GM12878 (cell line): ENCODE data around the gene NUMA1. TPM values are rescaled to one million over a fixed set of nuclear protein-coding genes. Genes with fewer than 3 reads are reported as not detected.

Source experiments
- ATAC-seq: fragments of 200-7000 bp; cut with Tn5 transposase; 3 replicates; pipeline ENCODE4 v1.9.1; 2020; ENCODE audit warnings: mild to moderate bottlenecking, moderate library complexity
- BruUV-seq: library from RNA; stranded (reverse); fragments of 400-500 nt; replicated peaks from 2 replicates; lab custom pipeline; 2021; lab: Mats Ljungman, UMichigan
- CTCF ChIA-PET: fragments of 300-600 bp; sonication (Branson Sonifier 250); formaldehyde crosslinking; extraction: SDS; loops from one replicate; lab custom pipeline; 2021; ENCODE audit warnings: inconsistent platforms; lab: Yijun Ruan, JAX
- POLR2A ChIA-PET: fragments of 350-600 bp; formaldehyde crosslinking; extraction: SDS; loops from one replicate; lab custom pipeline; 2021; ENCODE audit warnings: inconsistent platforms; lab: Charles Lee
- RAD21 ChIA-PET: fragments of 300-600 bp; sonication (Branson Sonifier 250); formaldehyde crosslinking; loops from one replicate; lab custom pipeline; 2023; ENCODE audit warnings: antibody characterized with exemption; ENCODE audit not compliant: unreplicated experiment; lab: Charles Lee
- SMC1A ChIA-PET: fragments of 300-600 bp; sonication (Branson Sonifier 250); formaldehyde crosslinking; loops from one replicate; lab custom pipeline; 2023; ENCODE audit not compliant: unreplicated experiment, uncharacterized antibody; lab: Charles Lee
- DNase-seq: peaks from one replicate; pipeline ENCODE4 v3.0.0-alpha.2; 2011; ENCODE audit warnings: low read depth, low spot score
- FAIRE-seq: peaks from 3 replicates; lab custom pipeline; 2011; peaks lifted over from hg19 to GRCh38; lab: Jason Lieb, UNC
- H2AFZ ChIP-seq: 2 replicates; pipeline ENCODE4 v1.6.0; 2011; ENCODE audit warnings: low read depth, low read length, control low read depth; ENCODE audit not compliant: control insufficient read depth
- H3K27ac ChIP-seq: 2 replicates; pipeline ENCODE4 v1.5.1; 2011; ENCODE audit warnings: control low read depth; ENCODE audit not compliant: control insufficient read depth, insufficient read depth
- H3K27me3 ChIP-seq, 2 experiments: replicated peaks in 1 of 2; 2 replicates each; pipeline versions ENCODE4 v1.6.0 to v1.6.1; 2011; ENCODE audit warnings: low read length in 1 of 2; ENCODE audit not compliant: control insufficient read depth in 2 of 2, insufficient read depth in 2 of 2
- H3K36me3 ChIP-seq, 2 experiments: 2 replicates each; pipeline ENCODE4 v1.5.1; 2011; ENCODE audit warnings: low read length in 1 of 2; ENCODE audit not compliant: control insufficient read depth in 2 of 2, insufficient read depth in 2 of 2
- H3K4me1 ChIP-seq: 2 replicates; pipeline ENCODE4 v1.6.1; 2011; ENCODE audit warnings: mild to moderate bottlenecking, low read length, moderate library complexity, mixed read lengths; ENCODE audit not compliant: control insufficient read depth, insufficient read depth
- H3K4me2 ChIP-seq: 2 replicates; pipeline ENCODE4 v1.6.0; 2011; ENCODE audit warnings: control low read depth; ENCODE audit not compliant: control insufficient read depth, insufficient read depth
- H3K4me3 ChIP-seq: fragments of 200-600 bp; sonication (generic); 2 replicates; pipeline ENCODE4 v1.5.1; 2016
- H3K79me2 ChIP-seq: 2 replicates; pipeline ENCODE4 v1.6.0; 2011; ENCODE audit warnings: low read length; ENCODE audit not compliant: control insufficient read depth, insufficient read depth
- H3K9ac ChIP-seq: 2 replicates; pipeline ENCODE4 v1.8.0; 2011; ENCODE audit warnings: low read length, control low read depth, mixed read lengths; ENCODE audit not compliant: control insufficient read depth, insufficient read depth
- H3K9me3 ChIP-seq: replicated peaks from 3 replicates; pipeline ENCODE4 v1.5.1; 2011; ENCODE audit warnings: mild to moderate bottlenecking, low read length; ENCODE audit not compliant: control insufficient read depth, insufficient read depth
- H4K20me1 ChIP-seq: 2 replicates; pipeline ENCODE4 v1.6.0; 2011; ENCODE audit not compliant: control insufficient read depth, insufficient read depth
- ASH2L ChIP-seq: fragments of 300-600, 200-600 bp; sonication (generic); IDR thresholded peaks from 2 replicates; pipeline ENCODE4 v1.6.1; 2017; ENCODE audit warnings: low read depth, mild to moderate bottlenecking, borderline replicate concordance
- CEBPB ChIP-seq, 2 experiments: fragments of 150-350 bp in 1 of 2; IDR thresholded peaks; 2 replicates each; pipeline ENCODE4 v1.6.1; 2012 to 2014; ENCODE audit warnings: low read depth in 2 of 2, low read length in 2 of 2, borderline replicate concordance in 1 of 2, inconsistent platforms in 1 of 2
- NR2C2 ChIP-seq: IDR thresholded peaks from 2 replicates; pipeline ENCODE4 v1.6.1; 2011; ENCODE audit warnings: borderline replicate concordance, low read depth; ENCODE audit not compliant: control insufficient read depth, insufficient read length
- NR2F1 ChIP-seq: fragments of 450-650 bp; conservative IDR thresholded peaks from 2 replicates; pipeline ENCODE4 v1.6.1; 2017; ENCODE audit warnings: mild to moderate bottlenecking
- NRF1 ChIP-seq: conservative IDR thresholded peaks from 2 replicates; pipeline ENCODE4 v1.6.1; 2011; ENCODE audit warnings: mild to moderate bottlenecking, low read depth, low read length, improper control_type of control experiment
- RBBP5 ChIP-seq: fragments of 200-600 bp; sonication (generic); conservative IDR thresholded peaks from 2 replicates; pipeline ENCODE4 v1.6.1; 2016
- TARDBP ChIP-seq: IDR thresholded peaks from 2 replicates; pipeline ENCODE4 v1.6.1; 2016; ENCODE audit warnings: borderline replicate concordance
- YBX1 ChIP-seq: fragments of 450-650 bp; IDR thresholded peaks from 2 replicates; pipeline ENCODE4 v1.6.1; 2016; ENCODE audit warnings: antibody characterized with exemption
- YY1 ChIP-seq: IDR thresholded peaks from 2 replicates; pipeline ENCODE4 v1.6.1; 2011; ENCODE audit warnings: low read depth, mild to moderate bottlenecking, low read length
- ZBED1 ChIP-seq: IDR thresholded peaks from 2 replicates; pipeline ENCODE4 v1.6.1; 2016; ENCODE audit warnings: borderline replicate concordance
- ZBTB33 ChIP-seq: fragments of 450-650 bp; IDR thresholded peaks from 2 replicates; pipeline ENCODE4 v1.6.1; 2017; ENCODE audit warnings: mild to moderate bottlenecking
- ZBTB40 ChIP-seq: fragments of 450-650 bp; IDR thresholded peaks from 2 replicates; pipeline ENCODE4 v1.6.1; 2016; ENCODE audit warnings: mild to moderate bottlenecking, moderate library complexity, borderline replicate concordance
- ZNF687 ChIP-seq: fragments of 450-650 bp; IDR thresholded peaks from 2 replicates; pipeline ENCODE4 v1.6.1; 2017; ENCODE audit warnings: mild to moderate bottlenecking, moderate library complexity
- WGBS: methylation state at CpG from one replicate; pipeline ENCODE4 v1.1.6; 2016; ENCODE audit warnings: low lambda C conversion rate; ENCODE audit not compliant: insufficient replicate concordance, insufficient coverage; ENCODE audit errors: missing lambda C conversion rate; 5-methylcytosine and 5-hydroxymethylcytosine counted together
- in situ Hi-C: fragments of 300-500 bp; cut with MboI; formaldehyde crosslinking; loops from 9 replicates; pipeline ENCODE4 v1.14.3; 2018; ENCODE audit warnings: mixed read lengths
- intact Hi-C: fragments of 100-400 bp; cut with micrococcal nuclease; formaldehyde crosslinking; loops from one replicate; pipeline ENCODE4 v1.14.2; 2022; ENCODE audit not compliant: unreplicated experiment
- polyA plus RNA-seq, 11 experiments: library from polyadenylated mRNA; depleted of rRNA in 4 of 11; unstranded in 6 of 11; stranded (reverse) in 5 of 11; fragments of >200 nt; fragmentation: Nextera tagmentation in 4 of 11; fragmentation: Illumina TruSeq in 1 of 11; extraction: Ambion mirVana in 4 of 11; extraction: Trizol in 1 of 11; gene quantifications; 1 replicate in 1 of 11; 2 replicates in 10 of 11; pipeline versions ENCODE4 v1.2.1 to v1.2.3, GENCODE V29; 2011 to 2016; ENCODE audit warnings: inconsistent platforms in 2 of 11, missing spikeins in 2 of 11, low read depth in 1 of 11
- total RNA-seq, 4 experiments: library from RNA; depleted of rRNA in 3 of 4; stranded (reverse); fragments of >200 nt in 3 of 4; fragmentation: Illumina TruSeq in 1 of 4; extraction: Trizol in 1 of 4; gene quantifications; 2 replicates each; pipeline versions ENCODE4 v1.2.1 to v1.2.3, GENCODE V29; 2013 to 2021

The NUMA1 gene
- total and polyA plus RNA-seq, 10 of the 15 experiments (the other 5 are each of a cell fraction or from before 2014, with no cell fraction given), result 5.5 to 111 (median 61.0) TPM

DNA sequence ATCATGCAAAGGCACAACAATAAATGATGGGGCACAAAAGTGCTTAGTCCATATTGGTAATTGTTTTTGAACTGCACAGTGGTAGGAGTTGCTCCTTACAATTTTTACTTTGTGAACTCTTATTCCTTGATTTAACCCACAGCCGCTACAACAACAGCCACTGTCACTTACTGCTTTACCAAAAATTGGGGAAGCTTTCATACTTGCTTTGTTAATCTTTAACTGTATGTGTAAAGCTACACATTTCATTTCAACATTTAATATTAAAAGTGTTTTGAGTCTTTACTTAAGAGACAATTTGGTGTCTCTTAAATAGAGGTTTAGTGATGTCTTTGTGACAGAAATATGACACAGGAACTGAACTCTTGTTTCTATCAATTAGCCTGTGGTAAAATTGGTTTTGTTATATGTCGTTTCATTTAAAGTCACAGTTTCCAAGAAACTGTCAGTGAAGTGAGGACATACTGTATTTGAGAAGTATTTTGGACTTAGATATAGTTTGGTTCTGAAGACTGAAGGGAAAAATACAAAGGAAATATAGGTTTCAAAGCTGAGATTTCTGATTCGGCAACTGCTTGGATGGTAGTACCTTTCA, 88.1 kb downstream of the NUMA1 start:
- Histone ChIP-seq H3K9me3 (no peaks in the 10 kb centered on the region), H3K36me3 (peaks cover 11 to 17% of the 10 kb centered on the region in 2 experiments), H3K27me3 (no peaks in the 10 kb centered on the region), H3K27ac (peak overlapping the region; percentile 77), H2AFZ (no peak overlapping the region), H3K9ac (no peak overlapping the region), H3K4me1 (peaks cover 38% of the 10 kb centered on the region), H4K20me1 (no peaks in the 10 kb centered on the region), H3K4me2 (peak overlapping the region; percentile 49), H3K79me2 (no peaks in the 10 kb centered on the region; the same call in none of the 2 replicates), H3K4me3 (peak overlapping the region; percentile 18; the same call in 1 of the 2 replicates)
- 1% methylated on average over 3 of the region's 3 CpGs for WGBS
- ChIA-PET CTCF (interaction anchor here (0.6 to 8.5 kb wide), 6 partner anchors 10 to 99 kb away, joined by 3 to 93 read pairs (median 4); no protein-coding TSS in a partner anchor), SMC1A (interaction anchor here (0.6 to 8.3 kb wide), 14 partner anchors 7 to 152 kb away, joined by 3 to 67 read pairs (median 3); no protein-coding TSS in a partner anchor), POLR2A (interaction anchor here (0.6 to 1.5 kb wide), 5 partner anchors 9 to 61 kb away, joined by 3 to 4 read pairs (median 3); no protein-coding TSS in a partner anchor), RAD21 (interaction anchor here (1.5 to 2.3 kb wide), 3 partner anchors 10 to 438 kb away, joined by 4 to 12 read pairs (median 6); partner anchors contain the start of genes RNF121 and XNDC1N)
- intact Hi-C loops (loop anchor here (2.0 kb wide), 1 partner anchor 63 kb away; the partner anchor contains the start of genes RNF121 and XNDC1N), in situ Hi-C loops (no loop called here)
- BruUV-seq, result no TSS peak
- FAIRE-seq, result no peak
- peak; percentile 67 for ATAC-seq
- peak; percentile 37 for DNase-seq
- TF ChIP-seq YBX1 (no peak), ZBTB40 (no peak), NR2C2 (no peak), ZNF687 (no peak), ZBTB33 (no peak), CEBPB (IDR thresholded peaks at IDR 0.05; ENCODE audit: borderline replicate concordance in 1 of 2, low read depth in 2 of 2, low read length in 2 of 2) (no peak), ASH2L (no peak), YY1 (no peak), NR2F1 (peak; percentile 65), RBBP5 (no peak), ZBED1 (no peak), TARDBP (no peak), NRF1 (no peak)
